Gastrocnemius medialis (tissue), 4 donors: ENCODE measurements around the gene FCHO2. TPM values are rescaled to one million over a fixed set of nuclear protein-coding genes. Genes with fewer than 3 reads are reported as not detected.
A peak's percentile ranks its signal among the peaks of the same experiment; 100 is the strongest.
"Not testable (repeated sequence)": the region's sequence is repeated elsewhere in the genome, so short reads cannot be mapped to it uniquely, and the experiment has no call there.

Experiments used
- ATAC-seq, 2 donors: fragments of 150-250 bp; one replicate each; pipeline ENCODE4 v1.9.1; 2016
- DNase-seq, 2 donors: peaks; one replicate each; pipeline ENCODE4 v3.0.0-alpha.2; 2019
- H3K27ac ChIP-seq, 4 donors: fragments of 200-600 bp; sonication (generic); 1 replicate in 1 of 4; 2 replicates in 3 of 4; pipeline ENCODE4 v1.5.1; 2016 to 2018; ENCODE audit warnings: mild to moderate bottlenecking in 2 of 4, moderate library complexity in 1 of 4
- H3K27me3 ChIP-seq, 3 donors: fragments of 200-600 bp; sonication (generic) in 2 of 3; 1 replicate in 1 of 3; 2 replicates in 2 of 3; pipeline versions ENCODE4 v1.5.1 to v1.6.0; 2016 to 2019; ENCODE audit warnings: mild to moderate bottlenecking in 1 of 3, moderate library complexity in 1 of 3
- H3K36me3 ChIP-seq, 2 donors: fragments of 200-600 bp; sonication (generic) in 1 of 2; one replicate each; pipeline ENCODE4 v1.5.1; 2017 to 2018
- H3K4me1 ChIP-seq, 2 donors: fragments of 200-600 bp; sonication (generic) in 1 of 2; one replicate each; pipeline ENCODE4 v1.5.1; 2016 to 2017; ENCODE audit warnings: mild to moderate bottlenecking in 2 of 2
- H3K4me3 ChIP-seq, 4 donors: fragments of 200-600 bp; sonication (generic) in 3 of 4; 1 replicate in 1 of 4; 2 replicates in 3 of 4; pipeline ENCODE4 v1.5.1; 2016 to 2019; ENCODE audit warnings: mild to moderate bottlenecking in 2 of 4
- H3K9me3 ChIP-seq, 3 donors: fragments of 200-600 bp; sonication (generic) in 2 of 3; 1 replicate in 1 of 3; 2 replicates in 2 of 3; pipeline ENCODE4 v1.5.1; 2016 to 2019
- CTCF ChIP-seq, 5 experiments: fragments of 450-650 bp in 3 of 5; fragments of 200-600 bp in 2 of 5; sonication (generic) in 2 of 5; IDR thresholded peaks in 4 of 5; conservative IDR thresholded peaks in 1 of 5; 1 replicate in 4 of 5; 2 replicates in 1 of 5; pipeline ENCODE4 v1.5.1; 2016 to 2019; ENCODE audit warnings: antibody characterized with exemption in 5 of 5, mild to moderate bottlenecking in 3 of 5, moderate library complexity in 3 of 5
- POLR2A ChIP-seq, 2 donors: fragments of 450-650 bp; IDR thresholded peaks; one replicate each; pipeline ENCODE4 v1.6.1; 2017; ENCODE audit warnings: antibody characterized with exemption in 2 of 2, mild to moderate bottlenecking in 2 of 2, moderate library complexity in 2 of 2
- in situ Hi-C, 4 donors: fragments of 200-750 bp; cut with MboI; loops; one replicate each; pipeline versions ENCODE4 v1.15.0 to v1.8.0; 2017; ENCODE audit warnings: low sequenced_read_pairs in 4 of 4
- intact Hi-C: fragments of 100-400 bp; cut with DNase I; formaldehyde crosslinking; loops from one replicate; pipeline ENCODE4 v1.15.1; 2023; ENCODE audit warnings: low total_unique reads
- total RNA-seq, 4 donors: library from RNA; depleted of rRNA; stranded (reverse); fragments of >200 nt; gene quantifications; one replicate each; pipeline versions ENCODE4 v1.1.0 to v1.2.3, GENCODE V29; 2016

The FCHO2 gene
- total RNA-seq, 4 donors from 2014 or later: 8.3 to 14.8 (median 12.3) TPM

DNA sequence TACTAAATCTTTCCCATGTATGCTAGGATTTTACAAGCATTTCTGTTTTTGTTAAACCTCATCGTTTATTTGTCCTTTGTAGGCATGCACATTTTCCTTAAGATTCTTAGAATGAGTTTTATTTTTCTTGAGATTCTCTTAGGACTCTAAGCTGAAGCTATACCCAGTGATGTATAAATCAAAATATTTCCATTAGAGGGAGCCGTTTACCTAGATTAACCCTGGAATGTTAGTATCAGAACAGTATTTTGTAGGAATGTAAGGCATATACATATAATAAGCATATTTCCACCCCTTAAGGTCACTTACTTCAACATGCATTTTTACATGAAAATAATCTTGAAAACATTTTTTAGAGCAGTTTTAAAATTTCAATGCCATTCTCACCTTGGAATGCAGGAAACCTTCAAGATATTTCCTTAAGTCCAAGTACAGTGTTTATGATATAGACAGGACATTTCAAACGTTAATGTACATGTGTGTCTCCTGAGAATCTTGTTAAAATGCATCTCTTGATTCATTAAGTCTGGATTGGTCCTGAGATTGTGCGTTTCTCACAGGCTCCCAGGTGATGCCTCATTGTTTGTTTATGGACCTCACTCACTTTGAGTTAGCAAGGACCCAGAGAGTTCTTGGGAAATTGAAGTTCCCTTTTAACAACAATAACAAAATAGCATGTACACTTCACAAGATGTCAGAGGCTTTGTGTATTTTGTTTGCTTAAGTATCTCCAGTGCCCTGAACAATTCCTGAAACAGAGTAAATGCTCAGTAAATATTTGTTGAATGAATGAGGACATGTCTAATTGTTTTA lies 34.9 kb upstream of the FCHO2 start:
- TF ChIP-seq POLR2A (IDR thresholded peaks at IDR 0.05) (no peak), CTCF (IDR thresholded peaks at IDR 0.05 in 4 of 5, conservative IDR thresholded peaks at IDR 0.05 in 1 of 5) (peak in 2 of 5 experiments; percentile 18 to 19)
- Histone ChIP-seq H3K27me3 (no peaks in the 10 kb centered on the region), H3K9me3 (no peaks in the 10 kb centered on the region), H3K27ac (no peak overlapping the region), H3K4me1 (no peaks in the 10 kb centered on the region), H3K4me3 (no peak overlapping the region), H3K36me3 (no peaks in the 10 kb centered on the region)
- DNase-seq (no peak), ATAC-seq (no peak)
- intact Hi-C loops (no loop called here), in situ Hi-C loops (no loop called here)

DNA sequence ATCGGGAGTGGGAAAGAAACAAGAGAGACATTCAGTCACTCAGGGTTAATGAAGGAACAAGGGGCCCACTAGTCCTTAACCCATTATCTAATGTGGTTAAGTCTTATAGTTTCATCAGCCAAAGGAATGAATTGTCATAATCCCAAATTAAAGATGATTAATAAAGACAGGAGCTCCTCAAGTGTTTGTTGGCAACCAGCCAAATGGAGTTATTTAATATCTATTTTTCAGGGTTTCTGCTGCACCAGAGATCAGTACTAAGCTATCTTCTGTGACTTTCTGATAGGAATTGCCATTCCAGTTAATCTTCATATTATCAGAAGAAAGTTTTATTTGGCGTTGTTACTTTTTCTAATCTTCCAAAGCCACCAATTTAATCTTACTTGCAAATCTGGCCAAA lies 34.0 kb upstream of the FCHO2 start:
- Histone ChIP-seq H3K36me3 (no peaks in the 10 kb centered on the region), H3K9me3 (no peaks in the 10 kb centered on the region), H3K27me3 (no peaks in the 10 kb centered on the region), H3K4me3 (no peak overlapping the region), H3K27ac (no peak overlapping the region), H3K4me1 (no peaks in the 10 kb centered on the region)
- ATAC-seq (peak in 1 of 2 donors; percentile 9), DNase-seq (no peak)
- intact Hi-C loops (no loop called here), in situ Hi-C loops (no loop called here)
- TF ChIP-seq CTCF (IDR thresholded peaks at IDR 0.05 in 4 of 5, conservative IDR thresholded peaks at IDR 0.05 in 1 of 5) (no peak), POLR2A (IDR thresholded peaks at IDR 0.05) (no peak)

- in situ Hi-C loops: no loop called here
- DNase-seq (no peak), ATAC-seq (no peak)
- H3K9me3 ChIP-seq: no peaks in the 10 kb centered on the region
- intact Hi-C loops: no loop called here
- TF ChIP-seq POLR2A (IDR thresholded peaks at IDR 0.05) (no peak), CTCF (IDR thresholded peaks at IDR 0.05 in 4 of 5, conservative IDR thresholded peaks at IDR 0.05 in 1 of 5) (no peak)
- no peaks in the 10 kb centered on the region for H3K36me3 ChIP-seq
- no peak overlapping the region for H3K4me3 ChIP-seq
- H3K27ac ChIP-seq: no peak overlapping the region
- no peaks in the 10 kb centered on the region for H3K4me1 ChIP-seq
- no peaks in the 10 kb centered on the region for H3K27me3 ChIP-seq
Measured at GRCh38 chr5:72922422-72922821, 33.4 kb upstream of the FCHO2 start.

- intact Hi-C loops: no loop called here
- no peaks in the 10 kb centered on the region for H3K4me1 ChIP-seq
- in situ Hi-C loops: loop anchor here in 1 of 4 donors (25.0 kb wide), 1 partner anchor 287 kb away; no protein-coding TSS in a partner anchor
- no peak overlapping the region for H3K27ac ChIP-seq
- DNase-seq (no peak), ATAC-seq (no peak)
- no peaks in the 10 kb centered on the region for H3K36me3 ChIP-seq
- no peaks in the 10 kb centered on the region for H3K27me3 ChIP-seq
- no peak overlapping the region for H3K4me3 ChIP-seq
- no peaks in the 10 kb centered on the region for H3K9me3 ChIP-seq
- no peak for TF ChIP-seq POLR2A (IDR thresholded peaks at IDR 0.05)
- TF ChIP-seq CTCF (IDR thresholded peaks at IDR 0.05 in 4 of 5, conservative IDR thresholded peaks at IDR 0.05 in 1 of 5): no peak
Measured at GRCh38 chr5:72925336-72926010, 30.4 kb upstream of the FCHO2 start.

GRCh38 chr5:72932686-72933085 lies 23.2 kb upstream of the FCHO2 start:
- H3K36me3 ChIP-seq, H3K27ac ChIP-seq, H3K4me3 ChIP-seq, DNase-seq, H3K4me1 ChIP-seq, ATAC-seq, H3K9me3 ChIP-seq, intact Hi-C loops, H3K27me3 ChIP-seq: not testable (repeated sequence)
- in situ Hi-C loops: loop anchor here in 1 of 4 donors (25.0 kb wide), 1 partner anchor 280 kb away; no protein-coding TSS in a partner anchor

- in situ Hi-C loops: loop anchor here in 1 of 4 donors (25.0 kb wide), 1 partner anchor 277 kb away; no protein-coding TSS in a partner anchor
- DNase-seq, H3K27me3 ChIP-seq, H3K4me1 ChIP-seq, H3K27ac ChIP-seq, ATAC-seq, H3K4me3 ChIP-seq, H3K9me3 ChIP-seq, H3K36me3 ChIP-seq, intact Hi-C loops: not testable (repeated sequence)
Measured at GRCh38 chr5:72934953-72935725, 20.7 kb upstream of the FCHO2 start.
